SU-DHL-6 (cell line): ENCODE results near the gene NKX1-2.

Source experiments
- EZH2phosphoT487 ChIP-seq: fragments of 200-600 bp; sonication (generic), shearing (Covaris generic); conservative IDR thresholded peaks from 2 replicates; pipeline ENCODE4 v1.6.1; 2018; ENCODE audit warnings: mild to moderate bottlenecking, antibody characterized with exemption, low read length, moderate library complexity, mixed read lengths
- TF ChIP-seq, protein P1 (sequence below): fragments of 200-600 bp; sonication (generic); IDR thresholded peaks from one replicate; pipeline ENCODE4 v1.5.1; 2017; ENCODE audit warnings: antibody characterized with exemption, mild to moderate bottlenecking, low read length, moderate library complexity; ENCODE audit not compliant: insufficient read depth, poor library complexity, severe bottlenecking

DNA sequence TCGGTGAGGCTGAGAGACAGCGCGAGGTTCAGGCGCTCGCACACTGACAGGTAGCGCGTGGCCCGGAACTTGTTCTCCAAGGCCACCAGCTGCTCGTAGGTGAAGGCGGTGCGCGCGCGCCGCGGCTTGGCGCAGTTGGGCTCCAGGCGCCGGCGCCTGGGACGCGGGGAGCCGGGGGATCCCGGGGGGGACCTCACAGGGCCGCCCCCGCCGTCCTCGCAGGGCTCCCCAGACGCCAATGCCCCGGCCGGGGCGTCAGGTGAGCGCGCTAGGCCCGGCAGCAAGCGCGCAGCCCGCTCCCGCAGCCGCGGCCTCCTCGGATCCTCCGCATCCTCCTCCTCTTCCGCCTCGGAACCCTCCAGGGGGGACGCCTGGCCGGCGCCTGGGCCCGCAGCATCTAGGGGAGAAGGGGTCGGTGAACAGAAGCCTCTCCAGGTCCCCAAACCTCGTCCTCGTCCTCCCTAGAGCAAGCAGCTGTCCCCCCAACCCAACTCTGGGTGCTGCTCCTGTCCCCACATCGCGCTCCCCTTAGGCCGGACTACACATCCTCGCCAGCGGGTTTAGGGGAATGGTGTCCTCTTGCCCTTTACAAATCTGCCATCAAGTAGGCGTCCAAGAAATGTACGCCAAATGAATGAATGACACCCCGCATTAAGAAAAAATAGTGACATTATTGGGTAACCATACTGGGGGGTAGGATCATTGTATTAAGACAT lies 1.9 kb downstream of the NKX1-2 start:
- TF ChIP-seq, protein P1, sequence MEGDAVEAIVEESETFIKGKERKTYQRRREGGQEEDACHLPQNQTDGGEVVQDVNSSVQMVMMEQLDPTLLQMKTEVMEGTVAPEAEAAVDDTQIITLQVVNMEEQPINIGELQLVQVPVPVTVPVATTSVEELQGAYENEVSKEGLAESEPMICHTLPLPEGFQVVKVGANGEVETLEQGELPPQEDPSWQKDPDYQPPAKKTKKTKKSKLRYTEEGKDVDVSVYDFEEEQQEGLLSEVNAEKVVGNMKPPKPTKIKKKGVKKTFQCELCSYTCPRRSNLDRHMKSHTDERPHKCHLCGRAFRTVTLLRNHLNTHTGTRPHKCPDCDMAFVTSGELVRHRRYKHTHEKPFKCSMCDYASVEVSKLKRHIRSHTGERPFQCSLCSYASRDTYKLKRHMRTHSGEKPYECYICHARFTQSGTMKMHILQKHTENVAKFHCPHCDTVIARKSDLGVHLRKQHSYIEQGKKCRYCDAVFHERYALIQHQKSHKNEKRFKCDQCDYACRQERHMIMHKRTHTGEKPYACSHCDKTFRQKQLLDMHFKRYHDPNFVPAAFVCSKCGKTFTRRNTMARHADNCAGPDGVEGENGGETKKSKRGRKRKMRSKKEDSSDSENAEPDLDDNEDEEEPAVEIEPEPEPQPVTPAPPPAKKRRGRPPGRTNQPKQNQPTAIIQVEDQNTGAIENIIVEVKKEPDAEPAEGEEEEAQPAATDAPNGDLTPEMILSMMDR = no peak
- TF ChIP-seq EZH2phosphoT487 = no peak
